ENCODE results near the gene MCF2L. TPM values are rescaled to one million over a fixed set of nuclear protein-coding genes. Genes with fewer than 3 reads are reported as not detected.

Gene MCF2L
- total and polyA plus RNA-seq, 4 donors, result 21.0 to 78.7 (median 35.9) TPM

DNA sequence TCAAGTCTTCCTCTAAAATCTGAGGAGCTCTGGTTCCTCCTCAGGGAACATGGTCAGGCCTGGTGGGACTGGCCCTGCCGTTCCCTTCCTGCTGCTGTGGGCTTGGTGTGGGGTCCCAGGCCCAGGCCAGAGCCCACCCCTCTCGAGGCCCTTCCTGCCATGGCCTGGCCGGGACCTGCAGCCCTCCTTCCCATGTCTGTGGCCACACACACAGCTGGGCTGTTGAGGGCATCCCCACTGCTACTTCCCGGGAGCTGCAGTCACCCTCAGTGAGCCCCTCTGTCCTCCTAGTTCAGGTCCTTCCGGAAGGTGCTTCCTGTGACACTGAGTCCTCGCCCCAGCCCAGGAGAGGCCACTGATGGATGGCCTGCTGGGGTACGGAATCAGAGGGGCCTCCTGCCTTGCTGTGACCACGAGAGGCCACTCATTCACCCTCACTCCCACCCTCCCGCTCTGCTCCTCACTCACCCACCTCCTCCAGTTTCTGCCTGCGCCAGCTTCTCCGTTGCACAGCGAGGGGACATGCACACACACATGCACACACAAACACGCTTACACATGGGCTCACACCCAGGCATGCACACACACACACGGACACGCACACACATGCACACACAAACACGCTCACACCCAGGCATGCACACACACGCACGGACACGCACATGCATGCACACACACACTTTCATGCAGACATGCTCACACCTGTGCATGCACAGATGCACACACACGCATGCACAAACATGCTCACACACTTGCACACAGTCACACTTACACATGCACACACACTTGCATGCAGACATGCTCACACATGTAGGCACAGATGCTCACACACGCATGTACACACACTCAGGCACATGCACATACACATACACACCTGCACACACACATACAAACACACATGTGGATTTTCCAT, 7.3 kb upstream of the MCF2L start:
- no peak overlapping the region for H3K9ac ChIP-seq (ENCODE audit: insufficient read depth in 1 of 2, low read length in 2 of 2)
- DNase-seq, result no peak
- 79 to 87% methylated on average over 21 of the region's 21 CpGs for WGBS, 2 donors
- peak overlapping the region in 1 of 2 donors; percentile 52 for H3K27ac ChIP-seq (ENCODE audit: low read depth in 1 of 2, low read length in 1 of 2)
- H3K4me1 ChIP-seq (ENCODE audit: control insufficient read depth in 5 of 5, insufficient read depth in 5 of 5, low read length in 5 of 5), result peaks cover 0 to 17% (median 9%) of the 10 kb centered on the region in 5 donors
- H3K4me3 ChIP-seq, result no peak overlapping the region
- TF ChIP-seq, protein P1, sequence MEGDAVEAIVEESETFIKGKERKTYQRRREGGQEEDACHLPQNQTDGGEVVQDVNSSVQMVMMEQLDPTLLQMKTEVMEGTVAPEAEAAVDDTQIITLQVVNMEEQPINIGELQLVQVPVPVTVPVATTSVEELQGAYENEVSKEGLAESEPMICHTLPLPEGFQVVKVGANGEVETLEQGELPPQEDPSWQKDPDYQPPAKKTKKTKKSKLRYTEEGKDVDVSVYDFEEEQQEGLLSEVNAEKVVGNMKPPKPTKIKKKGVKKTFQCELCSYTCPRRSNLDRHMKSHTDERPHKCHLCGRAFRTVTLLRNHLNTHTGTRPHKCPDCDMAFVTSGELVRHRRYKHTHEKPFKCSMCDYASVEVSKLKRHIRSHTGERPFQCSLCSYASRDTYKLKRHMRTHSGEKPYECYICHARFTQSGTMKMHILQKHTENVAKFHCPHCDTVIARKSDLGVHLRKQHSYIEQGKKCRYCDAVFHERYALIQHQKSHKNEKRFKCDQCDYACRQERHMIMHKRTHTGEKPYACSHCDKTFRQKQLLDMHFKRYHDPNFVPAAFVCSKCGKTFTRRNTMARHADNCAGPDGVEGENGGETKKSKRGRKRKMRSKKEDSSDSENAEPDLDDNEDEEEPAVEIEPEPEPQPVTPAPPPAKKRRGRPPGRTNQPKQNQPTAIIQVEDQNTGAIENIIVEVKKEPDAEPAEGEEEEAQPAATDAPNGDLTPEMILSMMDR (IDR thresholded peaks at IDR 0.05; ENCODE audit: control extremely low read depth, extremely low read depth), result no peak
- no peaks in the 10 kb centered on the region for H3K27me3 ChIP-seq (ENCODE audit: control insufficient read depth in 3 of 3, insufficient read depth in 3 of 3, low read length in 2 of 3)
- H3K36me3 ChIP-seq (ENCODE audit: control insufficient read depth in 4 of 4, insufficient read depth in 4 of 4, low read length in 4 of 4), result no peaks in the 10 kb centered on the region
- no peak for ATAC-seq (ENCODE audit: insufficient read depth, low FRiP score)
- H3K9me3 ChIP-seq (ENCODE audit: control insufficient read depth in 4 of 4, insufficient read depth in 3 of 4, low read length in 3 of 4), result peaks cover 0 to 4% (median 0%) of the 10 kb centered on the region in 4 donors

DNA sequence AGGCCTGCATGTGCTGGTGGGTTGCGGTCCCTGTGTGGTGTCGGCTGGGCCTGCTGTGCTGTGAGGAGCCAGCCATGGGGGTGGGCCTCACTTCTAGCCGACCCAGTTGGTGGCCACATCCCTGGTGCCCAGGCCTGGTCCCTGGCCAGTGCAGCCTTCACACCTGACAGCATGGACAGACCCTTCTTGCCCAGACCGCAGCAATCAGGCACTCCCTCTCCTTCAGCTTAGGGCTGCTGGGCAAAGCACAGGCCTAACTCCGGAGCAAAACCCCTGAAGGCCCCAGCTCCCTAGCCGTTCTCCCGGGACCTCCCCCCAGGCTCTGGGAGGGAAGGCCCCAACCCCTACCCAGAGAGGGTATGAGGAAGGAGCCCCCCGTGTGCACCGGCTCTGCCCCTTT, 6.6 kb upstream of the MCF2L start:
- Histone ChIP-seq H3K4me1 (ENCODE audit: control insufficient read depth in 5 of 5, insufficient read depth in 5 of 5, low read length in 5 of 5) (peaks cover 0 to 14% (median 9%) of the 10 kb centered on the region in 5 donors), H3K27ac (ENCODE audit: low read depth in 1 of 2, low read length in 1 of 2) (peak overlapping the region in 1 of 2 donors; percentile 52), H3K9ac (ENCODE audit: insufficient read depth in 1 of 2, low read length in 2 of 2) (no peak overlapping the region), H3K9me3 (ENCODE audit: control insufficient read depth in 4 of 4, insufficient read depth in 3 of 4, low read length in 3 of 4) (peaks cover 0 to 4% (median 0%) of the 10 kb centered on the region in 4 donors), H3K27me3 (ENCODE audit: control insufficient read depth in 3 of 3, insufficient read depth in 3 of 3, low read length in 2 of 3) (no peaks in the 10 kb centered on the region), H3K36me3 (ENCODE audit: control insufficient read depth in 4 of 4, insufficient read depth in 4 of 4, low read length in 4 of 4) (no peaks in the 10 kb centered on the region), H3K4me3 (no peak overlapping the region)
- WGBS, 2 donors, result 83 to 90% methylated on average over 9 of the region's 9 CpGs
- TF ChIP-seq, protein P1 (IDR thresholded peaks at IDR 0.05; ENCODE audit: control extremely low read depth, extremely low read depth), result no peak
- ATAC-seq (ENCODE audit: insufficient read depth, low FRiP score) (no peak), DNase-seq (no peak)

DNA sequence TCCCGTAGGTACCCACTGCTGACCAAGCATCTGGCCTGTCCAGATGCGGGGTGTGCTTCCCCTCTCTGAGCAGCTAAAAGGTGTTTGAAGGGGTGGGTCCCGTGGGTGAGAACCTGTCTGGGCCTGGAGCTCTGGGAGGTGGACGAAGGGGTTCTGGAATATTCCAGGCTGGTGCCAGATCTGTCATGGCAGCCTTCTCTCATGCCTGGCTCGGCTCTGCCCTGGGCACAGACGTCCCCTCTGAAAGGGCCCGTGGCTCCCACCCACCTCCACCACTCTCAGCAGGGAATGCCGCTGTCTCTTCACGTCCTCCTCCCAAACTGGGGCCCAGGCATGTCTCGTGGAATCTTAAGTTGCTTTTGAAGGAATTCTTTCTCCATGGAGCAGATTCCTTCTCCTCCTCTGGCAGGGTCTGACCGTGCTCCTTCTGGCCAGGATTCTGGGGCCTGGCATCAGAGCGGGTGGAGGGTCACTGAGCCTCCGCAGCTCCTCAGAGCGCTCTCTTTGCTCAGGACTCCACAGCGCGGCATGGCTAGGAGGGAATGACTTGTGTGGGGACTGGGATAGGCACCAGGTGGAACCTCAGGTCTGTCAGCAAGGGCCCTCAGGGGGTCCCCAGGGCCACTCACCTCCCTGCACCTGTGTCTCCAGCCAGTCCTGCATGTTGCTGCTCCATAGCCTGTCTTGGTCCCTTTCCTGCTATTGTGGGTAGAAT, 5.9 kb upstream of the MCF2L start:
- WGBS, 2 donors, result 83 to 90% methylated on average over 16 of the region's 16 CpGs
- ATAC-seq (ENCODE audit: insufficient read depth, low FRiP score), result no peak

More for the DNA sequence above, 5.9 kb upstream of the MCF2L start:
- TF ChIP-seq, protein P1 (IDR thresholded peaks at IDR 0.05; ENCODE audit: control extremely low read depth, extremely low read depth), result no peak
- no peak overlapping the region for H3K4me3 ChIP-seq
- H3K27me3 ChIP-seq (ENCODE audit: control insufficient read depth in 3 of 3, insufficient read depth in 3 of 3, low read length in 2 of 3), result no peaks in the 10 kb centered on the region
- H3K4me1 ChIP-seq (ENCODE audit: control insufficient read depth in 5 of 5, insufficient read depth in 5 of 5, low read length in 5 of 5), result peaks cover 0 to 15% (median 6%) of the 10 kb centered on the region in 5 donors
- H3K9ac ChIP-seq (ENCODE audit: insufficient read depth in 1 of 2, low read length in 2 of 2), result no peak overlapping the region
- H3K36me3 ChIP-seq (ENCODE audit: control insufficient read depth in 4 of 4, insufficient read depth in 4 of 4, low read length in 4 of 4), result no peaks in the 10 kb centered on the region
- H3K9me3 ChIP-seq (ENCODE audit: control insufficient read depth in 4 of 4, insufficient read depth in 3 of 4, low read length in 3 of 4), result peaks cover 0 to 4% (median 0%) of the 10 kb centered on the region in 4 donors
- DNase-seq, result no peak
- peak overlapping the region in 1 of 2 donors; percentile 52 for H3K27ac ChIP-seq (ENCODE audit: low read depth in 1 of 2, low read length in 1 of 2)

Measured in lung (tissue), 12 donors.